RWPE1 (cell line): ENCODE measurements around the gene KCNQ1.

ENCODE experiments used
- CTCF ChIA-PET: fragments of 350-600 bp; sonication (Branson Sonifier 250); formaldehyde crosslinking; extraction: SDS; loops from one replicate; lab custom pipeline; 2021; lab: Yijun Ruan, JAX
- POLR2A ChIA-PET: fragments of 400-600 bp; formaldehyde crosslinking; extraction: SDS; loops from one replicate; lab custom pipeline; 2020; ENCODE audit warnings: antibody characterized with exemption; ENCODE audit not compliant: low non-redundant PET; lab: Yijun Ruan, JAX
- DNase-seq: peaks from one replicate; pipeline ENCODE4 v3.0.0; 2012; ENCODE audit warnings: low spot score
- H3K27ac ChIP-seq: fragments of 450-650 bp; 2 replicates; pipeline ENCODE4 v1.5.1; 2017
- CTCF ChIP-seq: fragments of 450-650 bp; conservative IDR thresholded peaks from 2 replicates; pipeline ENCODE4 v1.5.1; 2017; ENCODE audit warnings: low read depth, mild to moderate bottlenecking

The KCNQ1 gene

DNA sequence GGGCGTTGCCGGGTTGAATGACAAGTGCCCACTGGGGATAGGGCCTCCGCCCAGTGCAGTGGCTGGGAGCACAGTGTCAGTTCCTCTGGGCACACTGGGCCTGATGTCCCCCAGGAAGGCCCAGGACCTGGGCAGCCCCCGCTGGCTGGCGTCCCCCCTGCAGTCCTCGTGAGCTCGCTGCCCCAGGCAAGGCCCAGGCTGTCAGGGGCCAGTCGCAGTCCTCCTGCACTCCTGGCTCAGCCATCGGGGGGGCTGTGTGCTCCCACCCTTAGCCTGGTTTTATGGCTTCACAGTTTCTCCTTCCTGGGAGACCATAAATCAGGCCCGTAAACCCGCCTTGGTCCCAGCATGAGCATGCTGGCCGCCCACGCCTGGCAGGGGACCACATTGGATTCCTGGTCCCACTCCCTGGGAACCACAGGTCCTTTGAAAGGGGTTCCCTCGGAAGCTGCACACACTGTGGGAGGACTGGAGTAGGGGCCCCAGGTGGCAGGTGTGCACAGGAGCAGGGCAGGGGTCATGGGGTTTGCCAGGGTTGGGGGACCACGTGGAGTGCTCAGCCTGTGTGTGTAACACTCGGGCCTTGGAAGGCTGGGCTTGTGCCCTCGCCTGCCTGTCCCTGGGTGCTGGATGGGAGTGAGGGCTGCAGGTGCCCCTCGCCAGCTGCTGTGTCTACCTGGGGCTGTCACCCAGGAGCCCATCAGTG is 141.4 kb downstream of the KCNQ1 start:
- ChIA-PET POLR2A (no interaction called here), CTCF (no interaction called here)
- H3K27ac ChIP-seq = no peak overlapping the region
- DNase-seq = no peak
- no peak for TF ChIP-seq CTCF

- POLR2A ChIA-PET = no interaction called here
- DNase-seq = no peak
- TF ChIP-seq CTCF = no peak
These were observed 142.0 kb downstream of the KCNQ1 start for GRCh38 chr11:2586793-2587131.

GRCh38 chr11:2587132-2587930 is 142.5 kb downstream of the KCNQ1 start:
- no peak for DNase-seq
- H3K27ac ChIP-seq = no peak overlapping the region
- no peak for TF ChIP-seq CTCF
- CTCF ChIA-PET = no interaction called here
- POLR2A ChIA-PET = no interaction called here

More at GRCh38 chr11:2586793-2587131, 142.0 kb downstream of the KCNQ1 start:
- CTCF ChIA-PET = no interaction called here
- no peak overlapping the region for H3K27ac ChIP-seq

DNA sequence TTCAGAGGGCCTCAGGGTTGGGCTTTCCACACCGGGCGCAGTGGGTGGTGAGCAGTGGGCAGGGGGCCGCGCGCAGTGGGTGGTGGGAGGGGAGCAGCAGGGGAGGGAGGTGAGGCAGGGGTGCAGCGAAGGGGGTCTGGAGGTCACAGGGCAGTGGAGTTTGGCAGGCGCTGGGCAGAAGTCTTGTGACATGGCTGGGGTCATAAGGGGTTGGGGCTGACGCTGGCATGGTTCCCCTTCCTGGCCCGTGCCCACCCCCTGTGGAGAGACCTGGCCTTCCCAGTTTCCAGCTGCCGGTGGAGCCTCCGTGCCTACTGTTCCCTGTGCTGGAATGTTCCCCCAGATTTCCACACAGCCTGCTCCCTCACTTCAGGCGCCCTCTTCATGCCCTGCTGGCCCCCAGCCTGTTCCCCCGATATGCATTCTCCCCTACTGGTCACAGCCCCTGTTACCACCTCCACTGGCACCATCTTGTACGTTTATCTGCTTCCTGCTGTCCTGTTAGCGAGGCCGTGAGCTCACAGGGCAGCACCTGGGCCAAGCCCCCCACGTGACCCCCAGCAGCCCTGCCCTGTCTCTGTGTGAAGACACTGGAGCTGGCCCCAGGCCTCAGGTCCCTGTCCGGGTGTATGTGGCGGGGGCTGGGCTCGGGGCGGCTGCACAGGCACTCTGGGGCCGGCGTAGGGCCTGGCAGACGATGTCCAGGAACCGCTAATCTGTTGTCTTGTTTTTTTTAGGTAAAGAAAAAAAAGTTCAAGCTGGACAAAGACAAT is 143.4 kb downstream of the KCNQ1 start:
- ChIA-PET POLR2A (no interaction called here), CTCF (interaction anchor here (0.6 kb wide), 1 partner anchor 161 kb away, joined by 3 read pairs; no protein-coding TSS in a partner anchor)
- H3K27ac ChIP-seq = no peak overlapping the region
- DNase-seq = no peak
- no peak for TF ChIP-seq CTCF

- TF ChIP-seq CTCF = no peak
- peak; percentile 20 for DNase-seq
- ChIA-PET POLR2A (no interaction called here), CTCF (interaction anchor here (0.6 kb wide), 1 partner anchor 161 kb away, joined by 3 read pairs; no protein-coding TSS in a partner anchor)
- no peak overlapping the region for H3K27ac ChIP-seq
These were observed 144.2 kb downstream of the KCNQ1 start for GRCh38 chr11:2588809-2589537.

GRCh38 chr11:2589538-2589934 is 144.7 kb downstream of the KCNQ1 start:
- no peak for DNase-seq
- ChIA-PET POLR2A (no interaction called here), CTCF (no interaction called here)
- no peak overlapping the region for H3K27ac ChIP-seq
- TF ChIP-seq CTCF = no peak
